HFFc6 (cell line): Measurements from ENCODE around the gene USP17L21. TPM values are rescaled to one million over a fixed set of nuclear protein-coding genes. Genes with fewer than 3 reads are reported as not detected.
"Not testable (repeated sequence)": the region's sequence is repeated elsewhere in the genome, so short reads cannot be mapped to it uniquely, and the experiment has no call there.

ENCODE experiments used
- DNase-seq: peaks from one replicate; pipeline ENCODE4 v3.0.0-alpha.2; 2018
- H3K27ac Mint-ChIP-seq: 2 replicates; pipeline ENCODE4 v1.8.0; 2020; ENCODE audit warnings: mild to moderate bottlenecking, mixed read lengths
- H3K27me3 Mint-ChIP-seq: 2 replicates; pipeline ENCODE4 v1.8.0; 2021; ENCODE audit warnings: mild to moderate bottlenecking, moderate library complexity, mixed read lengths; ENCODE audit not compliant: insufficient read depth
- H3K36me3 Mint-ChIP-seq: 2 replicates; pipeline ENCODE4 v1.8.0; 2021; ENCODE audit warnings: low read depth, mixed read lengths
- H3K4me1 Mint-ChIP-seq: 2 replicates; pipeline ENCODE4 v1.8.0; 2020; ENCODE audit warnings: low read depth, mixed read lengths
- H3K4me3 Mint-ChIP-seq: 2 replicates; pipeline ENCODE4 v1.8.0; 2020; ENCODE audit warnings: mild to moderate bottlenecking, moderate library complexity, mixed read lengths
- H3K9me3 Mint-ChIP-seq: 2 replicates; pipeline ENCODE4 v1.8.0; 2020; ENCODE audit warnings: mild to moderate bottlenecking, mixed read lengths
- long read RNA-seq: library from polyadenylated mRNA; unstranded; transcript quantifications from one replicate; pipeline ENCODE4 v2.0.0, GENCODE V29; 2019
- total RNA-seq, 6 experiments: library from RNA; stranded (reverse); fragmentation: NEBNext Ultra II Directional; extraction: Animal tissue kit (Norgen Biotek cat#: 25700); gene quantifications; 2 replicates in 1 of 6; 3 replicates in 5 of 6; pipeline ENCODE4 v1.2.3, GENCODE V29; 2021

USP17L21 gene
- total RNA-seq = not detected
- long read RNA-seq = 0 reads

GRCh38 chr4:9262572-9262971, at the start of gene USP17L21:
USP17L21 (plus strand) TSS chr4:9262872; CDS start chr4:9262872, 0 bp downstream.
- not testable (repeated sequence) for H3K27ac Mint-ChIP-seq, H3K36me3 Mint-ChIP-seq, H3K9me3 Mint-ChIP-seq, DNase-seq, H3K27me3 Mint-ChIP-seq, H3K4me3 Mint-ChIP-seq, H3K4me1 Mint-ChIP-seq

- H3K27me3 Mint-ChIP-seq, H3K36me3 Mint-ChIP-seq, H3K9me3 Mint-ChIP-seq, H3K4me1 Mint-ChIP-seq, H3K4me3 Mint-ChIP-seq, H3K27ac Mint-ChIP-seq: not testable (repeated sequence)
- DNase-seq = peak; percentile 0
These were observed 48.0 kb upstream of the USP17L21 start for GRCh38 chr4:9214701-9215100.

GRCh38 chr4:9215105-9215504, 47.6 kb upstream of the USP17L21 start, which contains the start of gene USP17L11:
USP17L11 (plus strand) TSS chr4:9215405; CDS start chr4:9215405, 0 bp downstream.
- H3K4me3 Mint-ChIP-seq, H3K27me3 Mint-ChIP-seq, H3K27ac Mint-ChIP-seq, DNase-seq, H3K36me3 Mint-ChIP-seq, H3K4me1 Mint-ChIP-seq, H3K9me3 Mint-ChIP-seq: not testable (repeated sequence)

GRCh38 chr4:9219852-9220251, 42.8 kb upstream of the USP17L21 start, which contains the start of gene USP17L12:
USP17L12 (plus strand) TSS chr4:9220152; CDS start chr4:9220152, 0 bp downstream.
- H3K27ac Mint-ChIP-seq, DNase-seq, H3K9me3 Mint-ChIP-seq, H3K4me1 Mint-ChIP-seq, H3K4me3 Mint-ChIP-seq, H3K27me3 Mint-ChIP-seq, H3K36me3 Mint-ChIP-seq: not testable (repeated sequence)

- H3K4me1 Mint-ChIP-seq, H3K27me3 Mint-ChIP-seq, H3K9me3 Mint-ChIP-seq, H3K27ac Mint-ChIP-seq, H3K36me3 Mint-ChIP-seq, DNase-seq, H3K4me3 Mint-ChIP-seq: not testable (repeated sequence)
These were observed 38.1 kb upstream of the USP17L21 start, which contains the start of gene USP17L13 for GRCh38 chr4:9224596-9224995. USP17L13 (plus strand) TSS chr4:9224896; CDS start chr4:9224896, 0 bp downstream.

GRCh38 chr4:9230249-9230648, 32.4 kb upstream of the USP17L21 start:
- not testable (repeated sequence) for DNase-seq, H3K27ac Mint-ChIP-seq, H3K4me1 Mint-ChIP-seq, H3K36me3 Mint-ChIP-seq, H3K27me3 Mint-ChIP-seq, H3K4me3 Mint-ChIP-seq, H3K9me3 Mint-ChIP-seq

GRCh38 chr4:9234085-9234484, 28.6 kb upstream of the USP17L21 start, which contains the start of gene USP17L15:
USP17L15 (plus strand) TSS chr4:9234385; CDS start chr4:9234385, 0 bp downstream.
- not testable (repeated sequence) for H3K9me3 Mint-ChIP-seq, H3K4me1 Mint-ChIP-seq, DNase-seq, H3K4me3 Mint-ChIP-seq, H3K27ac Mint-ChIP-seq, H3K27me3 Mint-ChIP-seq, H3K36me3 Mint-ChIP-seq

GRCh38 chr4:9238461-9238860, 24.2 kb upstream of the USP17L21 start:
- not testable (repeated sequence) for H3K36me3 Mint-ChIP-seq, H3K27me3 Mint-ChIP-seq, H3K4me1 Mint-ChIP-seq, DNase-seq, H3K27ac Mint-ChIP-seq, H3K9me3 Mint-ChIP-seq, H3K4me3 Mint-ChIP-seq

- H3K36me3 Mint-ChIP-seq, H3K9me3 Mint-ChIP-seq, H3K4me3 Mint-ChIP-seq, H3K27ac Mint-ChIP-seq, DNase-seq, H3K27me3 Mint-ChIP-seq, H3K4me1 Mint-ChIP-seq: not testable (repeated sequence)
These were observed 19.1 kb upstream of the USP17L21 start, which contains the start of gene USP17L17 for GRCh38 chr4:9243579-9243978. USP17L17 (plus strand) TSS chr4:9243879; CDS start chr4:9243879, 0 bp downstream.

- not testable (repeated sequence) for H3K27ac Mint-ChIP-seq, H3K9me3 Mint-ChIP-seq, H3K27me3 Mint-ChIP-seq, H3K4me1 Mint-ChIP-seq, H3K36me3 Mint-ChIP-seq, H3K4me3 Mint-ChIP-seq
- peak; percentile 23 for DNase-seq
These were observed 14.6 kb upstream of the USP17L21 start, which contains the start of gene USP17L18 for GRCh38 chr4:9247953-9248680. USP17L18 (plus strand) TSS chr4:9248630; CDS start chr4:9248630, 0 bp downstream.

- H3K4me1 Mint-ChIP-seq, H3K9me3 Mint-ChIP-seq, DNase-seq, H3K27me3 Mint-ChIP-seq, H3K4me3 Mint-ChIP-seq, H3K27ac Mint-ChIP-seq, H3K36me3 Mint-ChIP-seq: not testable (repeated sequence)
These were observed 9.6 kb upstream of the USP17L21 start, which contains the start of gene USP17L19 for GRCh38 chr4:9253078-9253477. USP17L19 (plus strand) TSS chr4:9253378; CDS start chr4:9253378, 0 bp downstream.

- not testable (repeated sequence) for DNase-seq, H3K4me3 Mint-ChIP-seq, H3K36me3 Mint-ChIP-seq, H3K27ac Mint-ChIP-seq, H3K27me3 Mint-ChIP-seq, H3K9me3 Mint-ChIP-seq, H3K4me1 Mint-ChIP-seq
These were observed 4.8 kb upstream of the USP17L21 start, which contains the start of gene USP17L20 for GRCh38 chr4:9257824-9258223. USP17L20 (plus strand) TSS chr4:9258124; CDS start chr4:9258124, 0 bp downstream.

GRCh38 chr4:9267319-9267718, 4.6 kb downstream of the USP17L21 start, which contains the start of gene USP17L22:
USP17L22 (plus strand) TSS chr4:9267619; CDS start chr4:9267619, 0 bp downstream.
- not testable (repeated sequence) for H3K27ac Mint-ChIP-seq, H3K9me3 Mint-ChIP-seq, H3K36me3 Mint-ChIP-seq, H3K4me1 Mint-ChIP-seq, DNase-seq, H3K27me3 Mint-ChIP-seq, H3K4me3 Mint-ChIP-seq

GRCh38 chr4:9271719-9272118, 9.0 kb downstream of the USP17L21 start:
- not testable (repeated sequence) for H3K4me1 Mint-ChIP-seq, H3K27me3 Mint-ChIP-seq, H3K9me3 Mint-ChIP-seq, H3K36me3 Mint-ChIP-seq, H3K4me3 Mint-ChIP-seq, DNase-seq, H3K27ac Mint-ChIP-seq
